ENCODE measurements around the gene MPZL2. TPM values are rescaled to one million over a fixed set of nuclear protein-coding genes. Genes with fewer than 3 reads are reported as not detected.

MPZL2 gene
- total RNA-seq, 4 donors from 2014 or later, result 21.0 to 32.4 (median 22.3) TPM

- no peak overlapping the region for H3K4me3 ChIP-seq
- H3K4me1 ChIP-seq, result peaks cover 0 to 7% (median under 1%) of the 10 kb centered on the region in 4 donors
- H3K36me3 ChIP-seq, result peaks cover 0 to 19% (median 0%) of the 10 kb centered on the region in 3 donors
- TF ChIP-seq POLR2A (IDR thresholded peaks at IDR 0.05) (no peak), CTCF (IDR thresholded peaks at IDR 0.05) (no peak)
- no peaks in the 10 kb centered on the region for H3K9me3 ChIP-seq
- DNase-seq, result no peak
- no peaks in the 10 kb centered on the region for H3K27me3 ChIP-seq
- no peak overlapping the region for H3K27ac ChIP-seq
These were observed 32.6 kb downstream of the MPZL2 start for GRCh38 chr11:118231461-118231860.

GRCh38 chr11:118230088-118230487, 34.0 kb downstream of the MPZL2 start:
- Histone ChIP-seq H3K9me3 (no peaks in the 10 kb centered on the region), H3K4me3 (no peak overlapping the region), H3K27ac (peak overlapping the region; percentile 4 to 51 (median 46)), H3K27me3 (no peaks in the 10 kb centered on the region), H3K36me3 (peaks cover 0 to 20% (median 0%) of the 10 kb centered on the region in 3 donors), H3K4me1 (peaks cover 0 to 7% (median 2%) of the 10 kb centered on the region in 4 donors)
- TF ChIP-seq CTCF (IDR thresholded peaks at IDR 0.05) (no peak), POLR2A (IDR thresholded peaks at IDR 0.05) (no peak)
- DNase-seq, result no peak

GRCh38 chr11:118229274-118229847, 34.7 kb downstream of the MPZL2 start:
- Histone ChIP-seq H3K4me3 (no peak overlapping the region), H3K9me3 (no peaks in the 10 kb centered on the region), H3K27ac (peak overlapping the region; percentile 4 to 51 (median 46)), H3K36me3 (peaks cover 0 to 20% (median 0%) of the 10 kb centered on the region in 3 donors), H3K27me3 (no peaks in the 10 kb centered on the region), H3K4me1 (peaks cover 0 to 7% (median 2%) of the 10 kb centered on the region in 4 donors)
- no peak for TF ChIP-seq POLR2A (IDR thresholded peaks at IDR 0.05)
- no peak for TF ChIP-seq CTCF (IDR thresholded peaks at IDR 0.05)
- DNase-seq, result no peak

- Histone ChIP-seq H3K27ac (peak overlapping the region; percentile 56 to 61 (median 58)), H3K9me3 (no peaks in the 10 kb centered on the region), H3K36me3 (peaks cover 0 to 14% (median 0%) of the 10 kb centered on the region in 3 donors), H3K4me3 (no peak overlapping the region), H3K4me1 (peaks cover 0 to 7% (median 2%) of the 10 kb centered on the region in 4 donors), H3K27me3 (no peaks in the 10 kb centered on the region)
- DNase-seq, result peak in 2 of 3 donors; percentile 38 to 59
- TF ChIP-seq CTCF (IDR thresholded peaks at IDR 0.05) (no peak), POLR2A (IDR thresholded peaks at IDR 0.05) (no peak)
These were observed 36.0 kb downstream of the MPZL2 start for GRCh38 chr11:118227865-118228785.

GRCh38 chr11:118226781-118227180, 37.3 kb downstream of the MPZL2 start:
- H3K36me3 ChIP-seq, result peaks cover 0 to 5% (median 0%) of the 10 kb centered on the region in 3 donors
- peak overlapping the region; percentile 53 to 61 (median 57) for H3K27ac ChIP-seq
- no peak overlapping the region for H3K4me3 ChIP-seq
- H3K4me1 ChIP-seq, result peaks cover 0 to 7% (median 2%) of the 10 kb centered on the region in 4 donors
- DNase-seq, result no peak
- TF ChIP-seq POLR2A (IDR thresholded peaks at IDR 0.05), result no peak
- TF ChIP-seq CTCF (IDR thresholded peaks at IDR 0.05), result no peak
- H3K27me3 ChIP-seq, result no peaks in the 10 kb centered on the region
- H3K9me3 ChIP-seq, result no peaks in the 10 kb centered on the region
